ENCODE results near the gene C12orf54.

DNA sequence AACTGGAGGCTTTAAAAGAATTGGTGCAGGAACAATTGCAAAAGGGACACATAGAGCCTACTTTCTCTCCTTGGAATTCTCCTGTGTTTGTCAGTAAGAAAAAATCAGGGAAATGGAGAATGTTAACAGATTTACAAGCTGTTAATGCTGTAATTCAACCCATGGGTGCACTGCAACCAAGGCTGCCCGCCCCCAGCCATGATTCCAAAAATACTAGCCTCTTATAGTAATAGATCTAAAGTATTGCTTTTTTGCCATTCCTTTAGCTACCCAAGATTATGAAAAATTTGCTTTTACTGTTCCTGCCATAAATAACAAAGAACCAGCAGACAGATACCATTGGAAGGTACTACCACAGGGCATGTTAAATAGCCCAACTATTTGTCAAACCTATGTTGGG, 27.8 kb downstream of the C12orf54 start:
- TF ChIP-seq, protein P1, sequence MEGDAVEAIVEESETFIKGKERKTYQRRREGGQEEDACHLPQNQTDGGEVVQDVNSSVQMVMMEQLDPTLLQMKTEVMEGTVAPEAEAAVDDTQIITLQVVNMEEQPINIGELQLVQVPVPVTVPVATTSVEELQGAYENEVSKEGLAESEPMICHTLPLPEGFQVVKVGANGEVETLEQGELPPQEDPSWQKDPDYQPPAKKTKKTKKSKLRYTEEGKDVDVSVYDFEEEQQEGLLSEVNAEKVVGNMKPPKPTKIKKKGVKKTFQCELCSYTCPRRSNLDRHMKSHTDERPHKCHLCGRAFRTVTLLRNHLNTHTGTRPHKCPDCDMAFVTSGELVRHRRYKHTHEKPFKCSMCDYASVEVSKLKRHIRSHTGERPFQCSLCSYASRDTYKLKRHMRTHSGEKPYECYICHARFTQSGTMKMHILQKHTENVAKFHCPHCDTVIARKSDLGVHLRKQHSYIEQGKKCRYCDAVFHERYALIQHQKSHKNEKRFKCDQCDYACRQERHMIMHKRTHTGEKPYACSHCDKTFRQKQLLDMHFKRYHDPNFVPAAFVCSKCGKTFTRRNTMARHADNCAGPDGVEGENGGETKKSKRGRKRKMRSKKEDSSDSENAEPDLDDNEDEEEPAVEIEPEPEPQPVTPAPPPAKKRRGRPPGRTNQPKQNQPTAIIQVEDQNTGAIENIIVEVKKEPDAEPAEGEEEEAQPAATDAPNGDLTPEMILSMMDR (IDR thresholded peaks at IDR 0.05): no peak
- TF ChIP-seq EZH2phosphoT487 (IDR thresholded peaks at IDR 0.05): no peak
